GM12874 (cell line): ENCODE results near the gene COL20A1.

Experiments
- TF ChIP-seq, protein P1 (sequence below): IDR thresholded peaks from 2 replicates; pipeline ENCODE4 v1.5.1; 2011; ENCODE audit warnings: low read depth, mild to moderate bottlenecking, control low read depth, low read length, moderate library complexity; ENCODE audit not compliant: insufficient read depth

The COL20A1 gene

GRCh38 chr20:63291811-63292210, 1.2 kb upstream of the COL20A1 start:
- TF ChIP-seq, protein P1, sequence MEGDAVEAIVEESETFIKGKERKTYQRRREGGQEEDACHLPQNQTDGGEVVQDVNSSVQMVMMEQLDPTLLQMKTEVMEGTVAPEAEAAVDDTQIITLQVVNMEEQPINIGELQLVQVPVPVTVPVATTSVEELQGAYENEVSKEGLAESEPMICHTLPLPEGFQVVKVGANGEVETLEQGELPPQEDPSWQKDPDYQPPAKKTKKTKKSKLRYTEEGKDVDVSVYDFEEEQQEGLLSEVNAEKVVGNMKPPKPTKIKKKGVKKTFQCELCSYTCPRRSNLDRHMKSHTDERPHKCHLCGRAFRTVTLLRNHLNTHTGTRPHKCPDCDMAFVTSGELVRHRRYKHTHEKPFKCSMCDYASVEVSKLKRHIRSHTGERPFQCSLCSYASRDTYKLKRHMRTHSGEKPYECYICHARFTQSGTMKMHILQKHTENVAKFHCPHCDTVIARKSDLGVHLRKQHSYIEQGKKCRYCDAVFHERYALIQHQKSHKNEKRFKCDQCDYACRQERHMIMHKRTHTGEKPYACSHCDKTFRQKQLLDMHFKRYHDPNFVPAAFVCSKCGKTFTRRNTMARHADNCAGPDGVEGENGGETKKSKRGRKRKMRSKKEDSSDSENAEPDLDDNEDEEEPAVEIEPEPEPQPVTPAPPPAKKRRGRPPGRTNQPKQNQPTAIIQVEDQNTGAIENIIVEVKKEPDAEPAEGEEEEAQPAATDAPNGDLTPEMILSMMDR: no peak

GRCh38 chr20:63292292-63292701, 689 bp upstream of the COL20A1 start:
- TF ChIP-seq, protein P1: no peak

- TF ChIP-seq, protein P1: no peak
These were observed 470 bp downstream of the COL20A1 start for GRCh38 chr20:63293456-63293855.

GRCh38 chr20:63293871-63294535, 1.0 kb downstream of the COL20A1 start:
- TF ChIP-seq, protein P1: no peak

- TF ChIP-seq, protein P1: no peak
These were observed 1.5 kb downstream of the COL20A1 start for GRCh38 chr20:63294536-63294900.

DNA sequence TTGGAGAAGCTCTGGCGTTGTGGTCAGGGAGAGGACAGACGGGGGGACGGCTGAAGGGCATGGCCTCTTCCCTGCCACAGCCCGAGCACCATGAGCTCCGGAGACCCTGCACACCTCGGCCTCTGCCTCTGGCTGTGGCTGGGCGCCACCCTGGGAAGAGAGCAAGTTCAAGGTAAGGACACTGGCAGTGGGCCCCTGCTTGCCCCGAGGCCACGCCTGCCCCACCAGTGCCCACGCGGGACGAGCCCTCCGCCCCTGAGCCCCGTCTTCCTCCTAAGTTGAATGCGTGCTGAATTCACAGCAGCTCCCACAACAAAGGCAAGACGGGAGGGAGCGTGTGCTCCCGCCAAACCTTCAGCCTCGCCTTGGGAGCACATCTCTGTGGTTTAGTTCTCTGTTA, 2.0 kb downstream of the COL20A1 start:
- TF ChIP-seq, protein P1: no peak

- TF ChIP-seq, protein P1: no peak
These were observed 2.4 kb downstream of the COL20A1 start for GRCh38 chr20:63295422-63295821.

- TF ChIP-seq, protein P1: no peak
These were observed 2.9 kb downstream of the COL20A1 start for GRCh38 chr20:63295846-63296245.
